B cell (primary cell): ENCODE results near the gene FILIP1. TPM values are rescaled to one million over a fixed set of nuclear protein-coding genes. Genes with fewer than 3 reads are reported as not detected.

Source experiments
- ATAC-seq: fragments of 200-7000 bp; cut with Tn5 transposase; one replicate; pipeline ENCODE4 v1.10.0; 2021; ENCODE audit warnings: low read depth, mild to moderate bottlenecking, moderate number of reproducible peaks, moderate library complexity
- CTCF ChIA-PET: fragments of 350-600 bp; sonication (Branson Sonifier 250); formaldehyde crosslinking; loops from one replicate; lab custom pipeline; 2021; ENCODE audit warnings: antibody characterized with exemption, inconsistent platforms; lab: Charles Lee
- POLR2A ChIA-PET: fragments of 350-600 bp; sonication (Branson Sonifier 250); formaldehyde crosslinking; loops from one replicate; lab custom pipeline; 2021; ENCODE audit warnings: antibody characterized with exemption; lab: Charles Lee
- DNase-seq: peaks from one replicate; pipeline ENCODE4 v3.0.0; 2013
- H2AFZ ChIP-seq: 2 replicates; pipeline ENCODE4 v1.6.1; 2012; ENCODE audit warnings: mild to moderate bottlenecking, low read depth, low read length; ENCODE audit not compliant: insufficient read depth, poor library complexity, severe bottlenecking
- H3K27ac ChIP-seq, 2 donors: 1 replicate in 1 of 2; 2 replicates in 1 of 2; pipeline ENCODE4 v1.5.1; 2012 to 2013; ENCODE audit warnings: low read length in 2 of 2, mild to moderate bottlenecking in 2 of 2, moderate library complexity in 1 of 2
- H3K27me3 ChIP-seq, 4 experiments: fragments of 200-600 bp in 1 of 4; sonication (generic) in 1 of 4; replicated peaks in 1 of 4; 1 replicate in 2 of 4; 2 replicates in 2 of 4; pipeline versions ENCODE4 v1.6.1 to v1.7.0; 2013 to 2016; ENCODE audit warnings: low read length in 3 of 4, mild to moderate bottlenecking in 2 of 4, mixed read lengths in 1 of 4, moderate library complexity in 1 of 4; ENCODE audit not compliant: insufficient read depth in 4 of 4, control insufficient read depth in 3 of 4; ENCODE audit errors: control extremely low read depth in 1 of 4
- H3K36me3 ChIP-seq, 2 experiments: replicated peaks in 1 of 2; 1 replicate in 1 of 2; 2 replicates in 1 of 2; pipeline versions ENCODE4 v1.6.1 to v1.7.1; 2013; ENCODE audit warnings: low read length in 1 of 2; ENCODE audit not compliant: insufficient read depth in 2 of 2, control insufficient read depth in 1 of 2; ENCODE audit errors: control extremely low read depth in 1 of 2, extremely low read depth in 1 of 2
- H3K4me1 ChIP-seq, 2 donors: fragments of 200-600 bp in 1 of 2; sonication (generic) in 1 of 2; 1 replicate in 1 of 2; 2 replicates in 1 of 2; pipeline versions ENCODE4 v1.5.1 to v1.6.1; 2013 to 2017; ENCODE audit warnings: low read length in 2 of 2; ENCODE audit not compliant: control insufficient read depth in 2 of 2, insufficient read depth in 2 of 2
- H3K4me2 ChIP-seq: replicated peaks from 2 replicates; pipeline ENCODE3; 2012; ENCODE audit warnings: mild to moderate bottlenecking, low read depth, low read length; ENCODE audit not compliant: poor library complexity, severe bottlenecking
- H3K4me3 ChIP-seq, 5 experiments: fragments of 200-600 bp in 1 of 5; sonication (generic) in 1 of 5; 1 replicate in 3 of 5; 2 replicates in 2 of 5; pipeline versions ENCODE4 v1.5.1 to v1.7.0; 2011 to 2016; ENCODE audit warnings: low read length in 4 of 5, mild to moderate bottlenecking in 4 of 5, low read depth in 2 of 5, control low read depth in 1 of 5, moderate library complexity in 1 of 5; ENCODE audit not compliant: insufficient read depth in 1 of 5; ENCODE audit errors: control extremely low read depth in 1 of 5, extremely low read depth in 1 of 5
- H3K79me2 ChIP-seq: fragments of 200-600 bp; sonication (generic); one replicate; pipeline ENCODE4 v1.6.0; 2016; ENCODE audit warnings: low read length; ENCODE audit not compliant: control insufficient read depth, insufficient read depth
- H3K9ac ChIP-seq: fragments of 200-600 bp; sonication (generic); 2 replicates; pipeline ENCODE4 v1.6.1; 2017; ENCODE audit warnings: mild to moderate bottlenecking, low read length, moderate library complexity
- H3K9me3 ChIP-seq, 3 donors: one replicate each; pipeline versions ENCODE4 v1.6.1 to v1.7.1; 2013; ENCODE audit warnings: low read length in 2 of 3; ENCODE audit not compliant: control insufficient read depth in 2 of 3, insufficient read depth in 1 of 3; ENCODE audit errors: control extremely low read depth in 1 of 3
- H4K20me1 ChIP-seq: 2 replicates; pipeline ENCODE4 v1.6.0; 2012; ENCODE audit warnings: mild to moderate bottlenecking, low read length; ENCODE audit not compliant: insufficient read depth, control insufficient read depth, poor library complexity, severe bottlenecking
- H3K27ac Mint-ChIP-seq: one replicate; pipeline ENCODE4 v1.8.0; 2021; ENCODE audit warnings: mixed read lengths
- H3K27me3 Mint-ChIP-seq: one replicate; pipeline ENCODE4 v1.8.0; 2021; ENCODE audit warnings: mixed read lengths
- H3K4me1 Mint-ChIP-seq: one replicate; pipeline ENCODE4 v1.8.0; 2021; ENCODE audit warnings: mixed read lengths
- H3K4me3 Mint-ChIP-seq: one replicate; pipeline ENCODE4 v1.8.0; 2021; ENCODE audit warnings: mixed read lengths
- H3K9me3 Mint-ChIP-seq: one replicate; pipeline ENCODE4 v1.8.0; 2022; ENCODE audit warnings: mixed read lengths; ENCODE audit not compliant: insufficient read depth
- EZH2 ChIP-seq: IDR thresholded peaks from 2 replicates; pipeline ENCODE4 v1.6.1; 2012; ENCODE audit warnings: borderline replicate concordance, low read depth, mild to moderate bottlenecking, moderate library complexity, low read length; ENCODE audit not compliant: insufficient read depth, poor library complexity, severe bottlenecking
- WGBS: methylation state at CpG from one replicate; pipeline ENCODE4 v1.1.5; 2013; ENCODE audit warnings: missing lambda C conversion rate; ENCODE audit not compliant: insufficient coverage; 5-methylcytosine and 5-hydroxymethylcytosine counted together
- intact Hi-C: fragments of 100-400 bp; cut with micrococcal nuclease; formaldehyde crosslinking; loops from one replicate; pipeline ENCODE4 v1.10.0; 2022
- polyA plus RNA-seq: library from polyadenylated mRNA; depleted of rRNA; stranded (reverse); fragments of >200 nt; gene quantifications from 2 replicates; pipeline ENCODE4 v1.2.3, GENCODE V29; 2012
- total RNA-seq, 2 donors: library from RNA; stranded (reverse); fragments of 120-200 nt in 1 of 2; gene quantifications; 1 replicate in 1 of 2; 2 replicates in 1 of 2; pipeline versions ENCODE4 v1.2.3 to v1.2.4, GENCODE V29; 2013 to 2022
- TF ChIP-seq, protein P1 (sequence below): fragments of 200-600 bp; IDR thresholded peaks from one replicate; pipeline ENCODE4 v1.8.0; 2022; ENCODE audit warnings: antibody characterized with exemption, mild to moderate bottlenecking

The FILIP1 gene
- total and polyA plus RNA-seq, 2 donors (not counting 1 experiment from before 2014, with no cell fraction given) = not detected

- no peak for TF ChIP-seq EZH2
- TF ChIP-seq, protein P1, sequence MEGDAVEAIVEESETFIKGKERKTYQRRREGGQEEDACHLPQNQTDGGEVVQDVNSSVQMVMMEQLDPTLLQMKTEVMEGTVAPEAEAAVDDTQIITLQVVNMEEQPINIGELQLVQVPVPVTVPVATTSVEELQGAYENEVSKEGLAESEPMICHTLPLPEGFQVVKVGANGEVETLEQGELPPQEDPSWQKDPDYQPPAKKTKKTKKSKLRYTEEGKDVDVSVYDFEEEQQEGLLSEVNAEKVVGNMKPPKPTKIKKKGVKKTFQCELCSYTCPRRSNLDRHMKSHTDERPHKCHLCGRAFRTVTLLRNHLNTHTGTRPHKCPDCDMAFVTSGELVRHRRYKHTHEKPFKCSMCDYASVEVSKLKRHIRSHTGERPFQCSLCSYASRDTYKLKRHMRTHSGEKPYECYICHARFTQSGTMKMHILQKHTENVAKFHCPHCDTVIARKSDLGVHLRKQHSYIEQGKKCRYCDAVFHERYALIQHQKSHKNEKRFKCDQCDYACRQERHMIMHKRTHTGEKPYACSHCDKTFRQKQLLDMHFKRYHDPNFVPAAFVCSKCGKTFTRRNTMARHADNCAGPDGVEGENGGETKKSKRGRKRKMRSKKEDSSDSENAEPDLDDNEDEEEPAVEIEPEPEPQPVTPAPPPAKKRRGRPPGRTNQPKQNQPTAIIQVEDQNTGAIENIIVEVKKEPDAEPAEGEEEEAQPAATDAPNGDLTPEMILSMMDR = no peak
- ChIA-PET POLR2A (no interaction called here), CTCF (interaction anchor here (0.8 kb wide), 1 partner anchor 34 kb away, joined by 4 read pairs; no protein-coding TSS in a partner anchor)
- Mint-ChIP-seq H3K4me1 (no peaks in the 10 kb centered on the region), H3K4me3 (no peak overlapping the region), H3K9me3 (no peaks in the 10 kb centered on the region), H3K27me3 (peaks cover 20% of the 10 kb centered on the region), H3K27ac (no peak overlapping the region)
- no peak overlapping the region for H3K4me3 ChIP-seq
- no peak overlapping the region for H3K4me2 ChIP-seq
- H3K9me3 ChIP-seq = no peaks in the 10 kb centered on the region
- no peak overlapping the region for H2AFZ ChIP-seq
- H3K27ac ChIP-seq = no peak overlapping the region
- no peaks in the 10 kb centered on the region for H3K79me2 ChIP-seq
- peaks cover 0 to 2% (median 0%) of the 10 kb centered on the region in 4 experiments for H3K27me3 ChIP-seq
- no peaks in the 10 kb centered on the region for H3K36me3 ChIP-seq
- intact Hi-C loops = no loop called here
- DNase-seq (no peak), ATAC-seq (no peak)
- H3K4me1 ChIP-seq = no peaks in the 10 kb centered on the region
- WGBS = 50% methylated on average over 1 of the region's 4 CpGs
- no peaks in the 10 kb centered on the region for H4K20me1 ChIP-seq
- H3K9ac ChIP-seq = no peak overlapping the region
Measured at GRCh38 chr6:75334266-75335040, 159.1 kb downstream of the FILIP1 start.

GRCh38 chr6:75333676-75334200 lies 159.9 kb downstream of the FILIP1 start:
- TF ChIP-seq, protein P1 = no peak

More at GRCh38 chr6:75333676-75334200, 159.9 kb downstream of the FILIP1 start:
- H3K4me3 ChIP-seq = no peak overlapping the region
- no peak overlapping the region for H3K27ac ChIP-seq
- ChIA-PET CTCF (no interaction called here), POLR2A (no interaction called here)
- no peak for DNase-seq
- no peaks in the 10 kb centered on the region for H4K20me1 ChIP-seq
- no peaks in the 10 kb centered on the region for H3K9me3 ChIP-seq
- no CpG with 5 or more reads among the region's 2 CpGs for WGBS
- intact Hi-C loops = no loop called here
- H3K4me2 ChIP-seq = no peak overlapping the region
- H3K9me3 Mint-ChIP-seq = no peaks in the 10 kb centered on the region
- no peak for ATAC-seq
- H3K27me3 Mint-ChIP-seq = peaks cover 23% of the 10 kb centered on the region
- H2AFZ ChIP-seq = no peak overlapping the region
- no peak overlapping the region for H3K27ac Mint-ChIP-seq
- H3K36me3 ChIP-seq = no peaks in the 10 kb centered on the region
- no peak overlapping the region for H3K4me3 Mint-ChIP-seq
- H3K4me1 Mint-ChIP-seq = no peaks in the 10 kb centered on the region
- peaks cover 0 to 2% (median 0%) of the 10 kb centered on the region in 4 experiments for H3K27me3 ChIP-seq
- no peaks in the 10 kb centered on the region for H3K4me1 ChIP-seq
- H3K9ac ChIP-seq = no peak overlapping the region
- H3K79me2 ChIP-seq = no peaks in the 10 kb centered on the region
